ENCODE data around the gene ARHGAP22.

GRCh38 chr10:48507494-48507893 is 97.4 kb downstream of the ARHGAP22 start:
- no peak for TF ChIP-seq EP300 (IDR thresholded peaks at IDR 0.05)
- TF ChIP-seq CTCF (IDR thresholded peaks at IDR 0.05): no peak
